ENCODE measurements around the gene MUC5AC. TPM values are rescaled to one million over a fixed set of nuclear protein-coding genes. Genes with fewer than 3 reads are reported as not detected.

The MUC5AC gene
- polyA plus RNA-seq, 1 donor from 2014 or later, result not detected

DNA sequence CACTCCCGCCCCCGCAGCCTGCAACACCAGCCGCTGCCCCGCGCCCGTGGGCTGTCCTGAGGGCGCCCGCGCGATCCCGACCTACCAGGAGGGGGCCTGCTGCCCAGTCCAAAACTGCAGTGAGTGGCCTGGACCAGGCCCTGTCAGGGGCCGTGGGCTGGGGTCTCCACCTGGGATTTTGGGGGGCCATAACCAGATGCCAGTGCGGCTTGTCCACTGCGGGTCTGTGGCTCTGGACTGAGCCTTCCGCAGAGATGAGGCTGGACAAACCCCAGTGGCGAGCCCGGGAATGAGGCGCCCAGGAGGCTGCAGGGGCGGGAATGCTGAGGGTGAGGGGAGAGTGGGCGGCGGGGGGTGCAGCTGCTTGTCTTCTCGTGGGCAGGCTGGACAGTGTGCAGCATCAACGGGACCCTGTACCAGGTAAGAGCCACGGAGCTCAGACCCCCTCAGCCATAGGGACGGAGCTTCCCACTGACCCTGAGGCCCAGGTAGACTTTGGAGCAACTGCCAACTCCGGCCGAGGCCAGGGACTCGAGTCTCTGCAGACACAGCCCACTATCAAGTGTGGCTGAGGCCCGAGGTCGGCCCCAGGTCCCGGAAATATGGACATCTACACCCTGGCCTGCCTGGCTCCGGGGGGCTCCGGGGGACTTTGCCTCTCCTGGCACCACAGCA, 40.3 kb downstream of the MUC5AC start:
- Histone ChIP-seq H3K27ac (ENCODE audit: low read length) (no peak overlapping the region), H3K9ac (ENCODE audit: low read length) (no peak overlapping the region), H3K9me2 (ENCODE audit: insufficient read depth, low read length) (no peaks in the 10 kb centered on the region), H4K20me1 (ENCODE audit: insufficient read depth) (no peaks in the 10 kb centered on the region), H3K9me3 (ENCODE audit: low read length) (no peaks in the 10 kb centered on the region), H3K4me2 (ENCODE audit: low read length) (no peak overlapping the region), H2AFZ (ENCODE audit: low read depth, low read length) (no peak overlapping the region), H3K4me3 (ENCODE audit: low read length) (no peak overlapping the region), H3K79me2 (replicated peaks; ENCODE audit: insufficient read depth, low read length) (no peaks in the 10 kb centered on the region), H3F3A (ENCODE audit: insufficient read depth, low read length, poor library complexity, severe bottlenecking) (no peaks in the 10 kb centered on the region), H3K27me3 (ENCODE audit: insufficient read depth, low read depth, low read length) (no peaks in the 10 kb centered on the region), H3K36me3 (ENCODE audit: insufficient read depth, low read length) (no peaks in the 10 kb centered on the region)
- TF ChIP-seq MXI1 (conservative IDR thresholded peaks at IDR 0.05; ENCODE audit: poor library complexity, severe bottlenecking), result no peak
- TF ChIP-seq TAF1 (IDR thresholded peaks at IDR 0.05; ENCODE audit: low read depth), result no peak
- TF ChIP-seq, protein P1, sequence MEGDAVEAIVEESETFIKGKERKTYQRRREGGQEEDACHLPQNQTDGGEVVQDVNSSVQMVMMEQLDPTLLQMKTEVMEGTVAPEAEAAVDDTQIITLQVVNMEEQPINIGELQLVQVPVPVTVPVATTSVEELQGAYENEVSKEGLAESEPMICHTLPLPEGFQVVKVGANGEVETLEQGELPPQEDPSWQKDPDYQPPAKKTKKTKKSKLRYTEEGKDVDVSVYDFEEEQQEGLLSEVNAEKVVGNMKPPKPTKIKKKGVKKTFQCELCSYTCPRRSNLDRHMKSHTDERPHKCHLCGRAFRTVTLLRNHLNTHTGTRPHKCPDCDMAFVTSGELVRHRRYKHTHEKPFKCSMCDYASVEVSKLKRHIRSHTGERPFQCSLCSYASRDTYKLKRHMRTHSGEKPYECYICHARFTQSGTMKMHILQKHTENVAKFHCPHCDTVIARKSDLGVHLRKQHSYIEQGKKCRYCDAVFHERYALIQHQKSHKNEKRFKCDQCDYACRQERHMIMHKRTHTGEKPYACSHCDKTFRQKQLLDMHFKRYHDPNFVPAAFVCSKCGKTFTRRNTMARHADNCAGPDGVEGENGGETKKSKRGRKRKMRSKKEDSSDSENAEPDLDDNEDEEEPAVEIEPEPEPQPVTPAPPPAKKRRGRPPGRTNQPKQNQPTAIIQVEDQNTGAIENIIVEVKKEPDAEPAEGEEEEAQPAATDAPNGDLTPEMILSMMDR (IDR thresholded peaks at IDR 0.05; ENCODE audit: poor library complexity, severe bottlenecking), result no peak
- no peak for TF ChIP-seq SMC3 (conservative IDR thresholded peaks at IDR 0.05; ENCODE audit: poor library complexity)
- TF ChIP-seq EZH2 (IDR thresholded peaks at IDR 0.05; ENCODE audit: borderline replicate concordance, insufficient read depth, low read length, poor library complexity, severe bottlenecking), result no peak
- no peak for TF ChIP-seq EP300 (conservative IDR thresholded peaks at IDR 0.05; ENCODE audit: poor library complexity, severe bottlenecking)
- no peak for TF ChIP-seq RAD21 (conservative IDR thresholded peaks at IDR 0.05)
- TF ChIP-seq, protein P2, sequence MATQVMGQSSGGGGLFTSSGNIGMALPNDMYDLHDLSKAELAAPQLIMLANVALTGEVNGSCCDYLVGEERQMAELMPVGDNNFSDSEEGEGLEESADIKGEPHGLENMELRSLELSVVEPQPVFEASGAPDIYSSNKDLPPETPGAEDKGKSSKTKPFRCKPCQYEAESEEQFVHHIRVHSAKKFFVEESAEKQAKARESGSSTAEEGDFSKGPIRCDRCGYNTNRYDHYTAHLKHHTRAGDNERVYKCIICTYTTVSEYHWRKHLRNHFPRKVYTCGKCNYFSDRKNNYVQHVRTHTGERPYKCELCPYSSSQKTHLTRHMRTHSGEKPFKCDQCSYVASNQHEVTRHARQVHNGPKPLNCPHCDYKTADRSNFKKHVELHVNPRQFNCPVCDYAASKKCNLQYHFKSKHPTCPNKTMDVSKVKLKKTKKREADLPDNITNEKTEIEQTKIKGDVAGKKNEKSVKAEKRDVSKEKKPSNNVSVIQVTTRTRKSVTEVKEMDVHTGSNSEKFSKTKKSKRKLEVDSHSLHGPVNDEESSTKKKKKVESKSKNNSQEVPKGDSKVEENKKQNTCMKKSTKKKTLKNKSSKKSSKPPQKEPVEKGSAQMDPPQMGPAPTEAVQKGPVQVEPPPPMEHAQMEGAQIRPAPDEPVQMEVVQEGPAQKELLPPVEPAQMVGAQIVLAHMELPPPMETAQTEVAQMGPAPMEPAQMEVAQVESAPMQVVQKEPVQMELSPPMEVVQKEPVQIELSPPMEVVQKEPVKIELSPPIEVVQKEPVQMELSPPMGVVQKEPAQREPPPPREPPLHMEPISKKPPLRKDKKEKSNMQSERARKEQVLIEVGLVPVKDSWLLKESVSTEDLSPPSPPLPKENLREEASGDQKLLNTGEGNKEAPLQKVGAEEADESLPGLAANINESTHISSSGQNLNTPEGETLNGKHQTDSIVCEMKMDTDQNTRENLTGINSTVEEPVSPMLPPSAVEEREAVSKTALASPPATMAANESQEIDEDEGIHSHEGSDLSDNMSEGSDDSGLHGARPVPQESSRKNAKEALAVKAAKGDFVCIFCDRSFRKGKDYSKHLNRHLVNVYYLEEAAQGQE (IDR thresholded peaks at IDR 0.05; ENCODE audit: borderline replicate concordance), result no peak
- TF ChIP-seq POLR2AphosphoS5 (IDR thresholded peaks at IDR 0.05), result no peak

DNA sequence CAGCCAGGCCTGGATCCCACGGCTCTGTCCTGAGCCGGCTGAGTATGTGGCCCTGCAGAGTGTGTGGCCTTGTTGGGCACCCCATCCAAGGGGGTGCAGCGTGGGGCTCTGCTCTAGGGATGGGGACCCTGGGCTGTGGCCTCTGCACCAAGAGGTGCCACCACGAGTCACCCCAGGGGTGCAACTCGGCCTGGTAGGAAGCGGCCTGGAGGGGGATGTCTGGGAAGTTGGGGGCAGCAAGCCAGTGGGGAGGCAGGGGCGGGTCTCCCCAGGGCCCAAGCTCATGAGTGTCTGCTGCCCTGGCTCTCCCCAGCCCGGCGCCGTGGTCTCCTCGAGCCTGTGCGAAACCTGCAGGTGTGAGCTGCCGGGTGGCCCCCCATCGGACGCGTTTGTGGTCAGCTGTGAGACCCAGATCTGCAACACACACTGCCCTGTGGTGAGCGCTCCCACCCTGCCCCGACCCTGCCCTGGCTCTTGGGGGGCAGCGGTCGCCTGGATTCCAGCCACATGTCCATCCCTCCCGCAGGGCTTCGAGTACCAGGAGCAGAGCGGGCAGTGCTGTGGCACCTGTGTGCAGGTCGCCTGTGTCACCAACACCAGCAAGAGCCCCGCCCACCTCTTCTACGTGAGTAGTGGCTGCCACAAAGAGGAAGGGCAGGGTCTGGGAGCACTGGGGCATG, 40.9 kb downstream of the MUC5AC start:
- no peak for TF ChIP-seq TAF1 (IDR thresholded peaks at IDR 0.05; ENCODE audit: low read depth)
- TF ChIP-seq EP300 (conservative IDR thresholded peaks at IDR 0.05; ENCODE audit: poor library complexity, severe bottlenecking), result no peak
- no peak for TF ChIP-seq SMC3 (conservative IDR thresholded peaks at IDR 0.05; ENCODE audit: poor library complexity)
- no peak for TF ChIP-seq EZH2 (IDR thresholded peaks at IDR 0.05; ENCODE audit: borderline replicate concordance, insufficient read depth, low read length, poor library complexity, severe bottlenecking)
- TF ChIP-seq, protein P2 (IDR thresholded peaks at IDR 0.05; ENCODE audit: borderline replicate concordance), result no peak
- TF ChIP-seq, protein P1 (IDR thresholded peaks at IDR 0.05; ENCODE audit: poor library complexity, severe bottlenecking), result no peak
- TF ChIP-seq POLR2AphosphoS5 (IDR thresholded peaks at IDR 0.05), result no peak
- TF ChIP-seq RAD21 (conservative IDR thresholded peaks at IDR 0.05), result no peak
- TF ChIP-seq MXI1 (conservative IDR thresholded peaks at IDR 0.05; ENCODE audit: poor library complexity, severe bottlenecking), result no peak
- H3K9ac ChIP-seq (ENCODE audit: low read length), result no peak overlapping the region
- no peak overlapping the region for H3K27ac ChIP-seq (ENCODE audit: low read length)

More for the DNA sequence above, 40.9 kb downstream of the MUC5AC start:
- H3K4me2 ChIP-seq (ENCODE audit: low read length), result no peak overlapping the region
- H3K27me3 ChIP-seq (ENCODE audit: insufficient read depth, low read depth, low read length), result no peaks in the 10 kb centered on the region
- no peaks in the 10 kb centered on the region for H3K79me2 ChIP-seq (replicated peaks; ENCODE audit: insufficient read depth, low read length)
- no peak overlapping the region for H3K4me3 ChIP-seq (ENCODE audit: low read length)
- H3K9me3 ChIP-seq (ENCODE audit: low read length), result no peaks in the 10 kb centered on the region
- no peaks in the 10 kb centered on the region for H3K36me3 ChIP-seq (ENCODE audit: insufficient read depth, low read length)
- no peaks in the 10 kb centered on the region for H3K9me2 ChIP-seq (ENCODE audit: insufficient read depth, low read length)
- H3F3A ChIP-seq (ENCODE audit: insufficient read depth, low read length, poor library complexity, severe bottlenecking), result no peaks in the 10 kb centered on the region
- H2AFZ ChIP-seq (ENCODE audit: low read depth, low read length), result no peak overlapping the region
- H4K20me1 ChIP-seq (ENCODE audit: insufficient read depth), result no peaks in the 10 kb centered on the region
